WTC11 (cell line): ENCODE results near the gene NEB.

Source experiments
- ATF1 ChIP-seq: sonication (generic); formaldehyde crosslinking; IDR thresholded peaks from 2 replicates; pipeline ENCODE4 v1.8.1; 2023; ENCODE audit warnings: mild to moderate bottlenecking, moderate library complexity, missing genetic modification reagents
- ATF3 ChIP-seq: sonication (generic); formaldehyde crosslinking; conservative IDR thresholded peaks from 2 replicates; pipeline ENCODE4 v1.8.1; 2022; ENCODE audit warnings: mild to moderate bottlenecking, missing genetic modification reagents
- CTCF ChIP-seq: fragments of 200-600 bp; IDR thresholded peaks from 2 replicates; pipeline ENCODE4 v1.8.0; 2022; ENCODE audit warnings: antibody characterized with exemption
- ZNF121 ChIP-seq: sonication (generic); formaldehyde crosslinking; IDR thresholded peaks from 2 replicates; pipeline ENCODE4 v1.8.0; 2023; ENCODE audit warnings: missing genetic modification reagents

- TF ChIP-seq ATF1 (no peak), ZNF121 (CRISPR knock-in tag) (no peak), ATF3 (CRISPR knock-in tag) (no peak), CTCF (no peak)
Measured at GRCh38 chr2:151484100-151484499, 250.2 kb downstream of the NEB start.
